ENCODE results near the gene PTGDS.
A peak's percentile ranks its signal among the peaks of the same experiment; 100 is the strongest.

PTGDS gene

GRCh38 chr9:136945333-136946227 is 31.7 kb upstream of the PTGDS start:
- no peak overlapping the region for H3K27ac ChIP-seq (replicated peaks; ENCODE audit: low read length)
- no peak overlapping the region for H4K91ac ChIP-seq (ENCODE audit: low read depth, low read length, poor library complexity)
- H2AFZ ChIP-seq (ENCODE audit: low read length), result peak overlapping the region; percentile 66
- H3K9ac ChIP-seq (ENCODE audit: low read depth, low read length, poor library complexity), result peak overlapping the region; percentile 21
- H2BK5ac ChIP-seq (ENCODE audit: low read length), result peak overlapping the region; percentile 60
- no peak overlapping the region for H3K4ac ChIP-seq (ENCODE audit: low read length)
- peak overlapping the region; percentile 71 for H2AK5ac ChIP-seq (ENCODE audit: low read depth, low read length)
- peak overlapping the region; percentile 4 for H2BK120ac ChIP-seq (ENCODE audit: low read depth, low read length)
- H3K4me3 ChIP-seq (ENCODE audit: low read length in 2 of 2), result no peak overlapping the region
- H3K14ac ChIP-seq (ENCODE audit: low read length), result peak overlapping the region; percentile 59
- peaks cover 25 to 28% of the 10 kb centered on the region in 2 donors for H3K36me3 ChIP-seq (replicated peaks in 1 of 2; ENCODE audit: control insufficient read depth in 2 of 2, insufficient read depth in 2 of 2, low read length in 2 of 2)
- peak overlapping the region; percentile 80 for H3K23ac ChIP-seq (ENCODE audit: low read depth, low read length, poor library complexity)
- H2BK15ac ChIP-seq (ENCODE audit: low read length), result peak overlapping the region; percentile 93
- H3K79me1 ChIP-seq (ENCODE audit: low read depth, low read length), result peaks cover 19% of the 10 kb centered on the region
- H3K4me2 ChIP-seq (ENCODE audit: insufficient read depth, low read length, poor library complexity, severe bottlenecking), result no peak overlapping the region
- H3K4me1 ChIP-seq (ENCODE audit: control insufficient read depth in 2 of 2, insufficient read depth in 1 of 2, low read depth in 1 of 2, low read length in 2 of 2), result peaks cover 14 to 15% of the 10 kb centered on the region in 2 donors
- H3K27me3 ChIP-seq (ENCODE audit: control insufficient read depth in 3 of 3, insufficient read depth in 3 of 3, low read depth in 1 of 3, low read length in 3 of 3), result no peaks in the 10 kb centered on the region
- peak overlapping the region; percentile 95 for H2BK12ac ChIP-seq (ENCODE audit: low read length)
- H4K8ac ChIP-seq (ENCODE audit: low read depth, low read length), result no peak overlapping the region
- DNase-seq (ENCODE audit: low spot score), result no peak
- no peaks in the 10 kb centered on the region for H3K9me3 ChIP-seq (replicated peaks in 1 of 2; ENCODE audit: control insufficient read depth in 2 of 2, insufficient read depth in 1 of 2, low read depth in 1 of 2, low read length in 2 of 2)
- H3K18ac ChIP-seq (ENCODE audit: low read length), result peak overlapping the region; percentile 84
- no CpG with 5 or more reads among the region's 30 CpGs for WGBS, 2 donors (ENCODE audit: extremely low coverage in 2 of 2, insufficient read length in 2 of 2, insufficient replicate concordance in 1 of 2)

- H3K4ac ChIP-seq (ENCODE audit: low read length), result no peak overlapping the region
- no peak overlapping the region for H3K27ac ChIP-seq (replicated peaks; ENCODE audit: low read length)
- H3K9ac ChIP-seq (ENCODE audit: low read depth, low read length, poor library complexity), result no peak overlapping the region
These were observed 30.9 kb upstream of the PTGDS start for GRCh38 chr9:136946228-136947027.

GRCh38 chr9:136947028-136947891 is 30.0 kb upstream of the PTGDS start:
- Histone ChIP-seq H3K4me1 (ENCODE audit: control insufficient read depth in 2 of 2, insufficient read depth in 1 of 2, low read depth in 1 of 2, low read length in 2 of 2) (peaks cover 19 to 22% of the 10 kb centered on the region in 2 donors), H2BK5ac (ENCODE audit: low read length) (peak overlapping the region; percentile 94), H2BK15ac (ENCODE audit: low read length) (peak overlapping the region; percentile 71), H3K27me3 (ENCODE audit: control insufficient read depth in 3 of 3, insufficient read depth in 3 of 3, low read depth in 1 of 3, low read length in 3 of 3) (no peaks in the 10 kb centered on the region), H3K27ac (replicated peaks; ENCODE audit: low read length) (no peak overlapping the region), H2AK5ac (ENCODE audit: low read depth, low read length) (peak overlapping the region; percentile 71), H3K4me2 (ENCODE audit: insufficient read depth, low read length, poor library complexity, severe bottlenecking) (no peak overlapping the region), H3K23ac (ENCODE audit: low read depth, low read length, poor library complexity) (peak overlapping the region; percentile 73), H4K91ac (ENCODE audit: low read depth, low read length, poor library complexity) (no peak overlapping the region), H3K79me1 (ENCODE audit: low read depth, low read length) (peaks cover 15% of the 10 kb centered on the region), H2BK12ac (ENCODE audit: low read length) (peak overlapping the region; percentile 73), H3K14ac (ENCODE audit: low read length) (no peak overlapping the region), H3K18ac (ENCODE audit: low read length) (peak overlapping the region; percentile 19), H4K8ac (ENCODE audit: low read depth, low read length) (no peak overlapping the region), H3K4ac (ENCODE audit: low read length) (no peak overlapping the region), H2AFZ (ENCODE audit: low read length) (no peak overlapping the region), H3K36me3 (replicated peaks in 1 of 2; ENCODE audit: control insufficient read depth in 2 of 2, insufficient read depth in 2 of 2, low read length in 2 of 2) (peaks cover 8 to 12% of the 10 kb centered on the region in 2 donors), H2BK120ac (ENCODE audit: low read depth, low read length) (no peak overlapping the region), H3K9ac (ENCODE audit: low read depth, low read length, poor library complexity) (peak overlapping the region; percentile 37), H3K9me3 (replicated peaks in 1 of 2; ENCODE audit: control insufficient read depth in 2 of 2, insufficient read depth in 1 of 2, low read depth in 1 of 2, low read length in 2 of 2) (no peaks in the 10 kb centered on the region), H3K4me3 (ENCODE audit: low read length in 2 of 2) (no peak overlapping the region)
- WGBS, 2 donors (ENCODE audit: extremely low coverage in 2 of 2, insufficient read length in 2 of 2, insufficient replicate concordance in 1 of 2), result no CpG with 5 or more reads among the region's 26 CpGs
- no peak for DNase-seq (ENCODE audit: low spot score)

More at GRCh38 chr9:136946228-136947027, 30.9 kb upstream of the PTGDS start:
- Histone ChIP-seq H2BK120ac (ENCODE audit: low read depth, low read length) (no peak overlapping the region), H3K27me3 (ENCODE audit: control insufficient read depth in 3 of 3, insufficient read depth in 3 of 3, low read depth in 1 of 3, low read length in 3 of 3) (no peaks in the 10 kb centered on the region), H3K36me3 (replicated peaks in 1 of 2; ENCODE audit: control insufficient read depth in 2 of 2, insufficient read depth in 2 of 2, low read length in 2 of 2) (peaks cover 17 to 20% of the 10 kb centered on the region in 2 donors), H3K14ac (ENCODE audit: low read length) (peak overlapping the region; percentile 38), H4K8ac (ENCODE audit: low read depth, low read length) (peak overlapping the region; percentile 43), H3K4me1 (ENCODE audit: control insufficient read depth in 2 of 2, insufficient read depth in 1 of 2, low read depth in 1 of 2, low read length in 2 of 2) (peaks cover 17 to 18% of the 10 kb centered on the region in 2 donors), H4K91ac (ENCODE audit: low read depth, low read length, poor library complexity) (no peak overlapping the region), H2AFZ (ENCODE audit: low read length) (no peak overlapping the region), H3K79me1 (ENCODE audit: low read depth, low read length) (peaks cover 17% of the 10 kb centered on the region), H3K9me3 (replicated peaks in 1 of 2; ENCODE audit: control insufficient read depth in 2 of 2, insufficient read depth in 1 of 2, low read depth in 1 of 2, low read length in 2 of 2) (no peaks in the 10 kb centered on the region), H3K23ac (ENCODE audit: low read depth, low read length, poor library complexity) (peak overlapping the region; percentile 80), H2BK5ac (ENCODE audit: low read length) (peak overlapping the region; percentile 94), H2AK5ac (ENCODE audit: low read depth, low read length) (peak overlapping the region; percentile 71), H3K4me2 (ENCODE audit: insufficient read depth, low read length, poor library complexity, severe bottlenecking) (no peak overlapping the region), H2BK12ac (ENCODE audit: low read length) (peak overlapping the region; percentile 41), H2BK15ac (ENCODE audit: low read length) (peak overlapping the region; percentile 93), H3K18ac (ENCODE audit: low read length) (peak overlapping the region; percentile 28), H3K4me3 (ENCODE audit: low read length in 2 of 2) (no peak overlapping the region)
- no CpG with 5 or more reads among the region's 27 CpGs for WGBS, 2 donors (ENCODE audit: extremely low coverage in 2 of 2, insufficient read length in 2 of 2, insufficient replicate concordance in 1 of 2)
- DNase-seq (ENCODE audit: low spot score), result no peak
